Activated CD8-positive, alpha-beta memory T cell treated with anti-CD3 and anti-CD28 coated beads, Interleukin-2, amount 50 U/mL, for 1 hour (primary cell): Measurements from ENCODE around the gene VGLL4.
"Not testable (repeated sequence)": the region's sequence is repeated elsewhere in the genome, so short reads cannot be mapped to it uniquely, and the experiment has no call there.

Experiments
- DNase-seq: peaks from one replicate; pipeline ENCODE4 v3.0.0-alpha.2; 2020; ENCODE audit errors: extremely low read depth

The VGLL4 gene

GRCh38 chr3:11587766-11588165 is 55.9 kb downstream of the VGLL4 start:
- no peak for DNase-seq

- no peak for DNase-seq
Observed at GRCh38 chr3:11584570-11584969, 59.1 kb downstream of the VGLL4 start.

- no peak for DNase-seq
Observed at GRCh38 chr3:11583638-11584046, 60.1 kb downstream of the VGLL4 start.

- DNase-seq: no peak
Observed at GRCh38 chr3:11583235-11583634, 60.5 kb downstream of the VGLL4 start.

- DNase-seq: no peak
Observed at GRCh38 chr3:11582191-11582968, 61.3 kb downstream of the VGLL4 start.

GRCh38 chr3:11581237-11582190 is 62.2 kb downstream of the VGLL4 start:
- no peak for DNase-seq

GRCh38 chr3:11580645-11581044 is 63.1 kb downstream of the VGLL4 start:
- no peak for DNase-seq

- DNase-seq: no peak
Observed at GRCh38 chr3:11578169-11578568, 65.5 kb downstream of the VGLL4 start.

- no peak for DNase-seq
Observed at GRCh38 chr3:11576453-11576852, 67.3 kb downstream of the VGLL4 start.

- DNase-seq: no peak
Observed at GRCh38 chr3:11575677-11576076, 68.0 kb downstream of the VGLL4 start.

GRCh38 chr3:11574981-11575669 is 68.6 kb downstream of the VGLL4 start:
- DNase-seq: no peak

GRCh38 chr3:11572660-11573059 is 71.1 kb downstream of the VGLL4 start:
- DNase-seq: not testable (repeated sequence)

GRCh38 chr3:11570789-11571495 is 72.8 kb downstream of the VGLL4 start:
- no peak for DNase-seq

- DNase-seq: no peak
Observed at GRCh38 chr3:11570251-11570650, 73.5 kb downstream of the VGLL4 start.

GRCh38 chr3:11569156-11569741 is 74.5 kb downstream of the VGLL4 start:
- DNase-seq: no peak

- DNase-seq: no peak
Observed at GRCh38 chr3:11568503-11569155, 75.1 kb downstream of the VGLL4 start.

- DNase-seq: no peak
Observed at GRCh38 chr3:11567516-11568467, 75.9 kb downstream of the VGLL4 start.

GRCh38 chr3:11566916-11567315 is 76.8 kb downstream of the VGLL4 start:
- no peak for DNase-seq

GRCh38 chr3:11566478-11566877 is 77.2 kb downstream of the VGLL4 start:
- DNase-seq: no peak
